ENCODE data around the gene CCDC170. TPM values are rescaled to one million over a fixed set of nuclear protein-coding genes. Genes with fewer than 3 reads are reported as not detected.

The CCDC170 gene
- polyA plus RNA-seq, 1 donor from 2014 or later, result 0.15 TPM

- Histone ChIP-seq H3K79me2 (replicated peaks; ENCODE audit: insufficient read depth, low read length) (no peaks in the 10 kb centered on the region), H3K27ac (ENCODE audit: low read length) (no peak overlapping the region)
Measured at GRCh38 chr6:151652325-151652724, 158.5 kb downstream of the CCDC170 start.

GRCh38 chr6:151655099-151655498 lies 161.3 kb downstream of the CCDC170 start:
- Histone ChIP-seq H3K4me3 (ENCODE audit: low read length) (no peak overlapping the region), H3K9me2 (ENCODE audit: insufficient read depth, low read length) (no peaks in the 10 kb centered on the region), H3K36me3 (ENCODE audit: insufficient read depth, low read length) (no peaks in the 10 kb centered on the region), H3K9ac (ENCODE audit: low read length) (no peak overlapping the region), H4K20me1 (ENCODE audit: insufficient read depth) (no peaks in the 10 kb centered on the region), H3K4me2 (ENCODE audit: low read length) (no peak overlapping the region), H3K79me2 (replicated peaks; ENCODE audit: insufficient read depth, low read length) (no peaks in the 10 kb centered on the region), H2AFZ (ENCODE audit: low read depth, low read length) (no peak overlapping the region), H3F3A (ENCODE audit: insufficient read depth, low read length, poor library complexity, severe bottlenecking) (no peaks in the 10 kb centered on the region), H3K27me3 (ENCODE audit: insufficient read depth, low read depth, low read length) (no peaks in the 10 kb centered on the region), H3K27ac (ENCODE audit: low read length) (no peak overlapping the region), H3K9me3 (ENCODE audit: low read length) (no peaks in the 10 kb centered on the region)
- TF ChIP-seq RAD21 (conservative IDR thresholded peaks at IDR 0.05) (no peak), REST (IDR thresholded peaks at IDR 0.05; ENCODE audit: borderline replicate concordance) (no peak), TAF1 (IDR thresholded peaks at IDR 0.05; ENCODE audit: low read depth) (no peak), SMC3 (conservative IDR thresholded peaks at IDR 0.05; ENCODE audit: poor library complexity) (no peak), EZH2 (IDR thresholded peaks at IDR 0.05; ENCODE audit: borderline replicate concordance, insufficient read depth, low read length, poor library complexity, severe bottlenecking) (no peak), POLR2AphosphoS5 (IDR thresholded peaks at IDR 0.05) (no peak), EP300 (conservative IDR thresholded peaks at IDR 0.05; ENCODE audit: poor library complexity, severe bottlenecking) (no peak), MXI1 (conservative IDR thresholded peaks at IDR 0.05; ENCODE audit: poor library complexity, severe bottlenecking) (no peak)

More at GRCh38 chr6:151652325-151652724, 158.5 kb downstream of the CCDC170 start:
- Histone ChIP-seq H2AFZ (ENCODE audit: low read depth, low read length) (no peak overlapping the region), H3K36me3 (ENCODE audit: insufficient read depth, low read length) (no peaks in the 10 kb centered on the region), H3K4me3 (ENCODE audit: low read length) (no peak overlapping the region), H3K4me2 (ENCODE audit: low read length) (no peak overlapping the region), H3K9me3 (ENCODE audit: low read length) (no peaks in the 10 kb centered on the region), H3K9ac (ENCODE audit: low read length) (no peak overlapping the region), H3K9me2 (ENCODE audit: insufficient read depth, low read length) (no peaks in the 10 kb centered on the region), H4K20me1 (ENCODE audit: insufficient read depth) (no peaks in the 10 kb centered on the region), H3K27me3 (ENCODE audit: insufficient read depth, low read depth, low read length) (no peaks in the 10 kb centered on the region), H3F3A (ENCODE audit: insufficient read depth, low read length, poor library complexity, severe bottlenecking) (no peaks in the 10 kb centered on the region)
- TF ChIP-seq RAD21 (conservative IDR thresholded peaks at IDR 0.05) (no peak), TAF1 (IDR thresholded peaks at IDR 0.05; ENCODE audit: low read depth) (no peak), SMC3 (conservative IDR thresholded peaks at IDR 0.05; ENCODE audit: poor library complexity) (no peak), CTCF (IDR thresholded peaks at IDR 0.05; ENCODE audit: poor library complexity, severe bottlenecking) (no peak), EP300 (conservative IDR thresholded peaks at IDR 0.05; ENCODE audit: poor library complexity, severe bottlenecking) (no peak), EZH2 (IDR thresholded peaks at IDR 0.05; ENCODE audit: borderline replicate concordance, insufficient read depth, low read length, poor library complexity, severe bottlenecking) (no peak), REST (IDR thresholded peaks at IDR 0.05; ENCODE audit: borderline replicate concordance) (no peak), MXI1 (conservative IDR thresholded peaks at IDR 0.05; ENCODE audit: poor library complexity, severe bottlenecking) (no peak), POLR2AphosphoS5 (IDR thresholded peaks at IDR 0.05) (no peak)
